CD4-positive, alpha-beta T cell treated with Interleukin-10 for 1 hour (primary cell): ENCODE results near the gene NUDT15.
"Not testable (repeated sequence)": the region's sequence is repeated elsewhere in the genome, so short reads cannot be mapped to it uniquely, and the experiment has no call there.

Experiments
- DNase-seq: peaks from one replicate; pipeline ENCODE4 v3.0.0-alpha.2; 2020

NUDT15 gene

GRCh38 chr13:48043789-48044503, 6.4 kb downstream of the NUDT15 start:
- no peak for DNase-seq

GRCh38 chr13:48050550-48050949, 13.0 kb downstream of the NUDT15 start:
- no peak for DNase-seq

GRCh38 chr13:48054601-48055000, 17.1 kb downstream of the NUDT15 start:
- DNase-seq, result no peak

- DNase-seq, result no peak
These were observed 18.2 kb downstream of the NUDT15 start for GRCh38 chr13:48055712-48056111.

DNA sequence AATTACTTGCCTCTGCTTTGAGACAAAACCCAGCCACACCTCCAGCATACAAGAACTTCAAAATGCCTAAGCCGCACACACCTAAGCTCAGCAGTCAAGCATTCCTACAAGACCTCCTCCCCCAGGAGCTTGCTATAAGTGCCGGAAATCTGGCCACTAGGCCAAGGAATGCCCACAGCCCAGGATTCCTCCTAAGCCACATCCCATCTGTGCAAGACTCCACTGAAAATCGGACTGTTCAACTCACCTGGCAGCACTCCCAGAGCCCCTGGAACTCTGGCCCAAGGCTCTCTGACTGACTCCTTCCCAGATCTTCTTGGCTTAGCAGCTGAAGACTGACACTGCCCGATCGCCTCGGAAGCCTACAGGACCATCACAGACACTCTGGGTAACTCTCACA, 21.0 kb downstream of the NUDT15 start:
- not testable (repeated sequence) for DNase-seq

DNA sequence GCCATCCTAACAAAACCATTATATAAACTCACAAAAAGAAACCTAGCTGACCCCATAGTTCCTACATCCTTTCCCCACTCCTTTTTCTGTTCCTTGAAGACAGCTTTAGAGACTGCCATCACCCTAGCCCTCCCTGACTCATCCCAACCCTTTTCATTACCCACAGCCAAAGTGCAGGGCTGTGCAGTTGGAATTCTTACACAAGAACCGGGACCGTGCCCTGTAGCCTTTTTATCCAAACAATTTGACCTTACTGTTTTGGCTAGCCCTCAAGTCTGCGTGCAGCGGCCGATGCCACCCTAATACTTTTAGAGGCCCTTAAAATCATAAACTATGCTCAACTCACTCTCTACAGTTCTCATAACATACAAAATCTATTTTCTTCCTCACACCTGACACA, 22.4 kb downstream of the NUDT15 start:
- DNase-seq, result not testable (repeated sequence)

DNA sequence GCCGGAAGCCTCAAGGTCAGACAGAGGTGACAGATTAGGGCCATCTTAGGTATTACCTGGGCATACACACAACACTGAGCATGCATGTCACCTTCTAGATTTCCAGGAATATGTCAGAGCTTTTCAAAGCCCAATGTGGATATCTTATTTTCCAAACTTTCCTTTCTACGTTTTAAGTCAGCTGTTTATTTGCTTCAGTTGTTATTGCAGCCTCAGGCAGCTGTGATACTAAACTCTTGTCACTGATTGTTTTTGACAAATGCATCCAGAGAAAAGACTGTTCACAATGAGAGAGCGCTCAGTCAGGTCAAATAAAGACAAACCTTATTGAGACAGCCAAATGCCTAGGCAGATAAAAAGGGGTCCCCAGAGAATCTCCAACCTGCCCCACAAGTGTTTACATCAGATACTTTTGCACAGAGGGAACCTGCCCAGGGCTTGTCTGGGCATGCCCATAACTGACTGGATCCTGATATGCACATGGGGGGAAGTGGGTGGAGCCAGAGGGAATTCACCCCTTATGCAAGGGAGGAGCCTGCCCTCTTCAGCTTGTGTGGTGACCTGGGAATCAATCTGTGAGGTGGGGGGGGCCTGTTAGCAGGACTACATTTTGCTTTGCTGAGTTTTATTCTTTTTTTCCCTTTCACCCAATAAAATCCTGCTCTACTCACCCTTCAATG, 28.9 kb downstream of the NUDT15 start:
- DNase-seq, result peak; percentile 20

DNA sequence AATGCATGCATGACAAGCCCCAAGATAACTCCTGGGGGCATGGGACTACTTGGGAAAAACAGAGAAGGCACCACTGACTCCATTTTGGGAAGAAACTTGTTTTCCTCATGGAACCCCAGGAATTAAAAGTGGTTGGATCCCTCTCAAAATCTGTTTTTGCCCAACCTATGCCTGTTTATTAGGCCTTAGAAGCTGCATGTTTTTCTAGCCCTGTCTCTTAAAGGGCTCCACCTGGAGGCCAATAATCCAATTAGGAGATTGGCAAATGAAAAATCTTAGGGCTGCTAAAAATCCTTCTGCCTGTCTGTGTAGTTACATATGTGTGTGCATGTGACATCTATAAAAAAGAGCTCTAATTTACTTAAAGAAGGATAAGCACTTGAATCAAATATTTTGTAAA, 30.5 kb downstream of the NUDT15 start:
- peak; percentile 13 for DNase-seq

DNA sequence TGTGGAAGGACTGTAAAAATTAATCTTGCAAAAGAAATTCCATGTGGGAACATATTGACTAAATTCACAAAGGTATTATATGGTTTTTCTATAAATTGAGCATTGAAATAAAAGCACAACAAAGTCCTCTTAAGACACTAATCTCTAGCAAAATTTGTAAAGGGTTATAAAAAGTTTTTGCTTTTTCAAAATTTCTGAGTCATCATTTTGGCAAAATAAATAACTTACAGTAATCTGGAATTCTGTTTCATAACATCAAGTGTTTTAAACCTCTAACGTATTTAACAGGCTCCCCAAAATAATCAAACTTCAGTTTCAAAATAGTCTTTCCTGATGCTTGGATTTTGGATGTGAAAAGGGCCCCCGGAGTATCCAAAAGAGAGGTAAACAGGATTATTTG, 31.4 kb downstream of the NUDT15 start:
- DNase-seq, result no peak

GRCh38 chr13:48069573-48069972, 32.0 kb downstream of the NUDT15 start:
- DNase-seq, result no peak

DNA sequence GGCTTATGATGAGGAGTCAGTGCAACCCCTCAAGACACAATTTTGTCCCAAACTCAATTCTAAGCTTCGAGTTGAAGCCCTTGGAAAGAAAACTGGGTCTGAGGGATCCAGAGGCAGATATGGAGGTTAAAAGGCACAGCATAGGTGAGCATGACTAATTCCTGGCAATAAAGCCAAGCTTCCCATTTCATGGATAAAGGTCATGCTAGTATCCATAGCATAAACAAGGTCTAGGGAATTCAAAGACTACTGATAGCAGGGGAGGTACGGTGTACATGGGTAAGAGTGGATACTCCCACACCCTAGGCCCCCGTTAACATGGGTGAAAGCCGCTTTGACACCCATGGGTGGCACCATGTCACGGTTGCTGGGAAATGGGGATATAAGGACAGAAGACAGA, 33.4 kb downstream of the NUDT15 start:
- DNase-seq, result no peak

GRCh38 chr13:48072304-48072703, 34.8 kb downstream of the NUDT15 start:
- DNase-seq, result no peak

DNA sequence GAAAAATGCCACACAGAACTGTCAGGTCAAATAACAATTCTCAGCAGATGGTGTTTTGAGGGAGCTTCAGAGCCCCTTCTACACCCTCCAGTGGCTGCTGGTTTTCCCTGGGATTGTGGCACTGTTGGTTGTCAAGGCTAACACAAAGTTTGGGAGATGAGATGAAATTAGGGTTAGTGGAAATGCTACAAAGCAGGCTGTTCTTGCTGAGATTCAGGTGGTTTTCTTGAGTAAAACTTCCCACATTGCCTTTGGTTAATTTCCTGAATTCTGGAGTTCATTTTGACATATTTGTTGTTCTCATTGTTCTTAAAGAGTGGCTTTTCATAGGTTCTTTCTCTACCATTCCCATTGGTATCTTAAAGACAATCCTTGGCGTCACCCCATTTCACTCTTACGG, 35.3 kb downstream of the NUDT15 start:
- DNase-seq, result no peak

GRCh38 chr13:48074006-48074405, 36.5 kb downstream of the NUDT15 start:
- DNase-seq, result no peak

GRCh38 chr13:48078251-48078656, 40.7 kb downstream of the NUDT15 start:
- DNase-seq, result peak; percentile 45

DNA sequence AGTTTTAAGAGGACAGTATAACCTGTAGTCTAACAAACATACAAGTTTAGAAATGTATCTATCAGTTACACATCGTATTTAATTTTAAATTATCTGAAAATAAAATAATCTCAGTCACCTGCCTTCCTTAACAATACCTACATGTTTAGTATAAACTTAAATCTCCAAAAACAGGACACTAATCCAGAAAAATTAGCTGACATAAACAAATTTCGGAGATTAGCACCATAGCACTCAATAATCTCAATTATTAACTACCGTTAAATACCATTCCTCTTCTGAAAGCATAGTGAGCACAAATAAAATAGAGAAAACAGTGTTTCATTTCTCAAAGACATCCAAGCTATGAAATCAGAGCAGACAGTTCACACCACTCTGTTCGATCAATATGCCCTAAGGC, 44.2 kb downstream of the NUDT15 start:
- DNase-seq, result no peak

DNA sequence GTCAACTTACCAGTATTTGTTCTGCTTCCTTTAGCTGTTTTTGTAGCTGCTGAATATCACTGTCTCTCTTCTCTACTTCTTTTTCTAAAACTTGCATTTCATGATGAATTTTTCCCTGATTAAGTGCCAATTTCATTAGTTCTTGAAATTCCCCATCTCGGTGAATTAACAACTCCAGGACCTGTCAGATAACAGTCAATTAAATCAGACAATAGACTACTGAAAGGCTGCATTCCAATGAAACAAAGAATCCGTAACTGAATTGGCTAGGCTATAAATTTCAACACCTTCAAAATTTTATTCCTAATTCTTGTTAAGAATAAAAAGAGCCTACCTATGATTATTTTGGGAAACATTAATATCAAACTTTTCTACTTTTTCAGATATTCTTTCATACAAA, 48.7 kb downstream of the NUDT15 start:
- no peak for DNase-seq

- no peak for DNase-seq
These were observed 56.1 kb downstream of the NUDT15 start for GRCh38 chr13:48093588-48093987.

DNA sequence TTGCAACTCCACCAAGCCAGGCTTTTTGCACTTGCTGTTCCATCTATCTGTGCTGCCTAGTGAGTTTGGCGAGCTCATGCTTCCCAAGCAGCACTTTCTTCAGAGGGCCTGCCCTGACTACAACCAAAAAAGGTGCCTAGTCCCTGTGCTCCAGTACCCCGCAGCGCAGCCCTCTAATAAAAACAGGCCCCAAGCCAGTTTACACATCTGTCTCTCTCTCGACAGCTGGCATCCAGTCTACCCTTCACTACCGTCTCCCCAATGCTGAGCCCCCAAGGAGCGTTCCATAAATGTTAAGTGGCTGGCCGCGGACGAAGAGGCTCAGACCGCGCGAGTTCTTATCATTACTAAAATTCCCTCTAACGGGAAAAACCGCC, 56.9 kb downstream of the NUDT15 start:
- no peak for DNase-seq

DNA sequence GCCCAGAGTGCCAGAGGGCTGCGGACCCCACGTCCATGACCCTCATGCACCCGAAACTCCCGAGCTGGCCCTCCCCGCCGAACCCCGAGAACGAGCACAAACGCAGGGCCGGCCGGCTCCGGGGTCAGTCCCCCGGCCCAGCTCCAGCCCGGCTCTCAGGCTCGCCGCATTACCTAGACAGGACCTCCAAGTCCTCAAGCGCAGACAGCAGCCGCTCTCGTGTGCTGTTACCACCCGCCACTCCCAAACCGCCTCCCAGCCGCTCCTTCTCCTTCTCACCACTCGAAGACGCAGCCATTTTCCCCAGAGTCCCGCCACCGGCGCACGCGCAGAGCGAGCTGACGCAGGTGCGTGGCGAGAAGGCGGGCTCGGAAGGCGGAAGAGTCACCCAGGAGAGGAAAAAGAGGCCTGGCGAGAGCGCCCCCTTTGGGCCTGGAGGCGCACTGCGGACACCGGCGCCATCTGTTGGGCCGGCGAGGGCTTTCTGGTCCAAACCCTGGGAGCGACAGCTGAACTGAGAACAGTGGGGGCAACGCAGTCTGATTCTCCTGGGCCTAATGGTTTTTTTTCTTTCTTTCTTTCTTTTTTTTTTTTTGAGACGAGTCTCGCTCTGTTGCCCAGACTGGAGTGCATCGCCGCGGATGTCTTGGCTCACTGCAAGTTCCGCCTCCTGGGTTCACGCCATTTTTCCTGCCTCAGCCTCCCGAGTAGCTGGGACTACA, 57.4 kb downstream of the NUDT15 start, which contains the start of gene MED4:
MED4 (minus strand) TSS at position 324 of the 722 bp plus-strand sequence; CDS start at position 298, 26 bp downstream.
- peak; percentile 98 for DNase-seq

GRCh38 chr13:48096670-48097069, 59.1 kb downstream of the NUDT15 start:
- no peak for DNase-seq
